Neural progenitor cell (in vitro differentiated cells): Measurements from ENCODE around the gene TRA2B. TPM values are rescaled to one million over a fixed set of nuclear protein-coding genes. Genes with fewer than 3 reads are reported as not detected.
A peak's percentile ranks its signal among the peaks of the same experiment; 100 is the strongest.

Experiments used
- DNase-seq: peaks from one replicate; pipeline ENCODE4 v3.0.0-alpha.2; 2016; ENCODE audit warnings: low spot score
- H2AFZ ChIP-seq: fragments of 200-600 bp; sonication (generic); replicated peaks from 2 replicates; pipeline ENCODE4 v1.6.1; 2016; ENCODE audit warnings: antibody characterized with exemption
- H3F3A ChIP-seq: fragments of 200-600 bp; sonication (generic); 2 replicates; pipeline ENCODE4 v1.6.1; 2016; ENCODE audit warnings: antibody characterized with exemption, low read depth
- H3K27ac ChIP-seq: fragments of 200-600 bp; sonication (generic); 2 replicates; pipeline ENCODE4 v1.5.1; 2016; ENCODE audit warnings: mild to moderate bottlenecking
- H3K27me3 ChIP-seq: fragments of 200-600 bp; sonication (generic); 2 replicates; pipeline ENCODE4 v1.6.1; 2016; ENCODE audit warnings: mild to moderate bottlenecking, moderate library complexity
- H3K36me3 ChIP-seq: fragments of 200-600 bp; sonication (generic); 2 replicates; pipeline ENCODE4 v1.5.1; 2016
- H3K4me1 ChIP-seq: fragments of 200-600 bp; sonication (generic); 2 replicates; pipeline ENCODE4 v1.6.1; 2016; ENCODE audit warnings: mixed run types
- H3K4me2 ChIP-seq: fragments of 200-600 bp; sonication (generic); 2 replicates; pipeline ENCODE4 v1.6.1; 2016
- H3K4me3 ChIP-seq: fragments of 200-600 bp; sonication (generic); 2 replicates; pipeline ENCODE4 v1.5.1; 2016
- H3K79me2 ChIP-seq: fragments of 200-600 bp; sonication (generic); 2 replicates; pipeline ENCODE4 v1.6.1; 2016; ENCODE audit warnings: low read depth
- H3K9ac ChIP-seq: fragments of 200-600 bp; sonication (generic); 2 replicates; pipeline ENCODE4 v1.6.1; 2016
- H3K9me3 ChIP-seq: fragments of 200-600 bp; sonication (generic); 2 replicates; pipeline ENCODE4 v1.5.1; 2016; ENCODE audit warnings: low read depth
- H4K20me1 ChIP-seq: fragments of 200-600 bp; sonication (generic); 2 replicates; pipeline ENCODE4 v1.6.1; 2016; ENCODE audit warnings: low read depth
- H3K27ac Mint-ChIP-seq: 3 replicates; pipeline ENCODE4 v1.8.0; 2021; ENCODE audit warnings: mixed read lengths
- H3K27me3 Mint-ChIP-seq: 2 replicates; pipeline ENCODE4 v1.8.0; 2022; ENCODE audit warnings: low read depth, mild to moderate bottlenecking, inconsistent platforms, moderate library complexity, mixed read lengths; ENCODE audit not compliant: insufficient read depth
- H3K36me3 Mint-ChIP-seq: 3 replicates; pipeline ENCODE4 v1.8.0; 2021; ENCODE audit warnings: mixed read lengths
- H3K4me1 Mint-ChIP-seq: 3 replicates; pipeline ENCODE4 v1.8.0; 2021; ENCODE audit warnings: mixed read lengths
- H3K4me3 Mint-ChIP-seq: 3 replicates; pipeline ENCODE4 v1.8.0; 2021; ENCODE audit warnings: mild to moderate bottlenecking, moderate library complexity, mixed read lengths
- H3K9me3 Mint-ChIP-seq: 3 replicates; pipeline ENCODE4 v1.8.0; 2020; ENCODE audit warnings: mixed read lengths
- CTCF ChIP-seq: fragments of 200-600 bp; sonication (generic); IDR thresholded peaks from 2 replicates; pipeline ENCODE4 v1.5.1; 2017; ENCODE audit warnings: antibody characterized with exemption, mild to moderate bottlenecking
- EZH2 ChIP-seq: fragments of 200-600 bp; sonication (generic); IDR thresholded peaks from 2 replicates; pipeline ENCODE4 v1.6.1; 2017; ENCODE audit warnings: antibody characterized with exemption, mild to moderate bottlenecking, moderate library complexity
- EZH2phosphoT487 ChIP-seq: fragments of 200-600 bp; sonication (generic); IDR thresholded peaks from 2 replicates; pipeline ENCODE4 v1.6.1; 2017; ENCODE audit warnings: antibody characterized with exemption
- total RNA-seq: library from RNA; depleted of rRNA; stranded (reverse); fragments of >200 nt; gene quantifications from 2 replicates; pipeline ENCODE4 v1.2.3, GENCODE V29; 2015; ENCODE audit warnings: low replicate concordance

Gene TRA2B
- total RNA-seq, 1 donor from 2014 or later, result 431 TPM

- DNase-seq, result no peak
- no peak overlapping the region for H3K4me3 Mint-ChIP-seq
- Histone ChIP-seq H2AFZ (peak overlapping the region; percentile 36), H3K4me3 (no peak overlapping the region), H3K4me1 (peaks cover 12% of the 10 kb centered on the region), H4K20me1 (no peaks in the 10 kb centered on the region), H3K79me2 (no peaks in the 10 kb centered on the region), H3K36me3 (no peaks in the 10 kb centered on the region), H3K9me3 (no peaks in the 10 kb centered on the region), H3F3A (peaks cover 7% of the 10 kb centered on the region), H3K27ac (no peak overlapping the region), H3K9ac (no peak overlapping the region), H3K4me2 (peak overlapping the region; percentile 24), H3K27me3 (no peaks in the 10 kb centered on the region)
- no peaks in the 10 kb centered on the region for H3K4me1 Mint-ChIP-seq
- H3K9me3 Mint-ChIP-seq, result peaks cover 3% of the 10 kb centered on the region
- H3K36me3 Mint-ChIP-seq, result no peaks in the 10 kb centered on the region
- peaks cover 5% of the 10 kb centered on the region for H3K27me3 Mint-ChIP-seq
- H3K27ac Mint-ChIP-seq, result peak overlapping the region; percentile 55
- TF ChIP-seq CTCF (no peak), EZH2 (no peak), EZH2phosphoT487 (no peak)
Observed at GRCh38 chr3:185959609-185960521, 22.1 kb upstream of the TRA2B start.

DNA sequence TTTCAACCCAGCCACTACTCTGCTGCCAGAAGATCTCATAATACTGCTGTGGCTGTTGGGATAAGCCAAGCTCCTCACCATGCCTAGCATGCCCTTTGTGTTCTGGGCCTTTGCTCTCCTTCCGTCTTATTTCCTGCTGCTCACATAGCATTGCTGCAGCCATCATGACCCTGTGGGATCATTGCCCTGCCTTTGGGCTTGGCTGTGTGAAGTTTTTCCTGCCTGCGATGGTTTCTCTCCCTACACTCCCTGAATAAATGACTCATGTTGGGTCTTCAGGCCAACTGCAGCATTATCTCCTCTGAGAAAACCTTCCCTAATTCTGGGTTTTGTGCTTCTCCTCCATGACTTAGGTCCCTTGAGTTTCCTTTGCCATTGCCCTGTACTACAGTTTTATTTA is 20.8 kb upstream of the TRA2B start:
- Histone ChIP-seq H3K36me3 (no peaks in the 10 kb centered on the region), H3K4me1 (peaks cover 12% of the 10 kb centered on the region), H3K9me3 (no peaks in the 10 kb centered on the region), H3K27me3 (no peaks in the 10 kb centered on the region), H3K79me2 (no peaks in the 10 kb centered on the region), H3K27ac (no peak overlapping the region), H3K4me3 (no peak overlapping the region), H3K9ac (no peak overlapping the region), H3K4me2 (no peak overlapping the region), H3F3A (peaks cover 7% of the 10 kb centered on the region), H2AFZ (no peak overlapping the region), H4K20me1 (no peaks in the 10 kb centered on the region)
- Mint-ChIP-seq H3K36me3 (no peaks in the 10 kb centered on the region), H3K9me3 (peaks cover 3% of the 10 kb centered on the region), H3K4me1 (no peaks in the 10 kb centered on the region), H3K27me3 (peaks cover 5% of the 10 kb centered on the region), H3K4me3 (no peak overlapping the region), H3K27ac (no peak overlapping the region)
- DNase-seq, result no peak
- TF ChIP-seq CTCF (no peak), EZH2phosphoT487 (no peak), EZH2 (no peak)

GRCh38 chr3:185956244-185956643 is 18.4 kb upstream of the TRA2B start:
- no peak for DNase-seq
- H3K27ac ChIP-seq, result no peak overlapping the region
- H3K4me2 ChIP-seq, result no peak overlapping the region
- H3F3A ChIP-seq, result peaks cover 7% of the 10 kb centered on the region
- H3K4me3 ChIP-seq, result no peak overlapping the region
- peaks cover 5% of the 10 kb centered on the region for H3K27me3 Mint-ChIP-seq
- TF ChIP-seq EZH2 (no peak), CTCF (no peak), EZH2phosphoT487 (no peak)
- no peaks in the 10 kb centered on the region for H3K79me2 ChIP-seq
- H3K27ac Mint-ChIP-seq, result no peak overlapping the region
- no peaks in the 10 kb centered on the region for H3K27me3 ChIP-seq
- H3K36me3 Mint-ChIP-seq, result no peaks in the 10 kb centered on the region
- no peak overlapping the region for H2AFZ ChIP-seq
- no peak overlapping the region for H3K4me3 Mint-ChIP-seq
- peaks cover 12% of the 10 kb centered on the region for H3K4me1 ChIP-seq
- H4K20me1 ChIP-seq, result no peaks in the 10 kb centered on the region
- H3K9me3 ChIP-seq, result no peaks in the 10 kb centered on the region
- H3K9me3 Mint-ChIP-seq, result peaks cover 5% of the 10 kb centered on the region
- H3K4me1 Mint-ChIP-seq, result no peaks in the 10 kb centered on the region
- no peak overlapping the region for H3K9ac ChIP-seq
- no peaks in the 10 kb centered on the region for H3K36me3 ChIP-seq
